Activated naive CD8-positive, alpha-beta T cell treated with anti-CD3 and anti-CD28 coated beads, Interleukin-2, amount 10 ng/mL, durations not matched to agents 7 days and 5 days (primary cell): ENCODE measurements around the gene TSPEAR. TPM values are rescaled to one million over a fixed set of nuclear protein-coding genes. Genes with fewer than 3 reads are reported as not detected.

Experiments
- ATAC-seq: fragments of 150-1000 bp; cut with Tn5 transposase; one replicate; pipeline ENCODE4 v1.10.0; 2021; ENCODE audit warnings: low read depth, moderate library complexity
- POLR2A ChIA-PET: fragments of 350-600 bp; sonication (Branson Sonifier 250); formaldehyde crosslinking; loops from one replicate; lab custom pipeline; 2021; ENCODE audit warnings: antibody characterized with exemption; lab: Charles Lee
- DNase-seq: peaks from one replicate; pipeline ENCODE4 v3.0.0; 2021
- H3K27ac Mint-ChIP-seq: one replicate; pipeline ENCODE4 v1.8.0; 2022; ENCODE audit warnings: mild to moderate bottlenecking, mixed read lengths
- H3K27me3 Mint-ChIP-seq: one replicate; pipeline ENCODE4 v1.8.0; 2022; ENCODE audit warnings: mild to moderate bottlenecking, moderate library complexity, mixed read lengths
- H3K36me3 Mint-ChIP-seq: one replicate; pipeline ENCODE4 v1.8.0; 2021; ENCODE audit warnings: mild to moderate bottlenecking, mixed read lengths
- H3K4me1 Mint-ChIP-seq: one replicate; pipeline ENCODE4 v1.8.0; 2021; ENCODE audit warnings: mixed read lengths
- H3K4me3 Mint-ChIP-seq: one replicate; pipeline ENCODE4 v1.8.0; 2022; ENCODE audit warnings: mild to moderate bottlenecking, moderate library complexity, mixed read lengths
- H3K9me3 Mint-ChIP-seq: one replicate; pipeline ENCODE4 v1.8.0; 2021; ENCODE audit warnings: mixed read lengths
- total RNA-seq, 2 experiments: library from RNA; stranded (reverse); gene quantifications; one replicate each; pipeline ENCODE4 v1.2.3, GENCODE V29; 2021

Gene TSPEAR
- total RNA-seq, 2 experiments from 2014 or later, result not detected

DNA sequence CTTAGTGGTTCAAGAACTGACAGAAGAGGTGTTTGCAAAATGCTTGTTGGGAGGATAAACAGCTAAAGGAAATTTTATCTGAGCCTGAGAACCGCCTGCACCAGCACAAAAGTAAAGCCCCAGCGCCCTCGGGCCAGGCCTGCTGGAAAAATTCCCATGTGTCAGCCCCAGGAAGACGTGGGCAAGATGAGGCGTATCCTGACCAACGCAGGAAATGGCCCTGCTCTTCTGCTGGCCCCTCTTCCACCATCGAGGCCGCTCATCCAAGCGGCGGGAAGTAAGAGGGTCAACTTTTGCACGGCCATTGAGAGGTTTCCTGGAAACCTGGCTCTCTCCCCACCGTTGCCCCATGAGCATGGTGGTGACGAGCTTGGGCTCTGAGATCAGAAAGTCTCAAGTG, 216.4 kb downstream of the TSPEAR start:
- H3K36me3 Mint-ChIP-seq, result peaks cover 9% of the 10 kb centered on the region
- POLR2A ChIA-PET, result interaction anchor here (0.6 kb wide), 1 partner anchor 515 kb away, joined by 4 read pairs; no protein-coding TSS in a partner anchor
- peaks cover 9% of the 10 kb centered on the region for H3K4me1 Mint-ChIP-seq
- no peak for DNase-seq
- no peak for ATAC-seq
- peaks cover 17% of the 10 kb centered on the region for H3K27me3 Mint-ChIP-seq
- H3K9me3 Mint-ChIP-seq, result peaks cover 16% of the 10 kb centered on the region
- H3K4me3 Mint-ChIP-seq, result no peak overlapping the region
- H3K27ac Mint-ChIP-seq, result no peak overlapping the region

DNA sequence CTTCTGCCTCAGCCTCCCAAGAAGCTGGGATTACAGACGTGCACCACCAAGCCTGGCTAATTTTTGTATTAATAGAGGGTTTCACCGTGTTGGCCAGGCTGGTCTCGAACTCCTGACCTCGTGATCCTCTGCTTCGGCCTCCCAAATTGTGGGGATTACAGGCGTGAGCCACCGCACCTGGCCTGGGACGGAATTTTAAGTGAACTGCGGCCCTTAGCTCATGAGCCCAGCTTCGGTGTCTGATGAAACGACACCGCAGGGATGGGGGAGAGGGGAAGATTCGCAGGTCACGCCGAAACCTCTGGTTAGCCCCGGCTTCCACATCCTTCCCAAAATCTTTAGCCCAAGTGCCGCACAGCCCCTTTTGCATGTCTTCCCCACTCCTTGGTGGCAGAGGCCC, 217.0 kb downstream of the TSPEAR start:
- no peak for ATAC-seq
- peaks cover 16% of the 10 kb centered on the region for H3K9me3 Mint-ChIP-seq
- H3K27ac Mint-ChIP-seq, result no peak overlapping the region
- H3K4me3 Mint-ChIP-seq, result no peak overlapping the region
- POLR2A ChIA-PET, result interaction anchor here (0.6 kb wide), 1 partner anchor 515 kb away, joined by 4 read pairs; no protein-coding TSS in a partner anchor
- peaks cover 19% of the 10 kb centered on the region for H3K27me3 Mint-ChIP-seq
- peaks cover 9% of the 10 kb centered on the region for H3K36me3 Mint-ChIP-seq
- no peak for DNase-seq
- H3K4me1 Mint-ChIP-seq, result peaks cover 10% of the 10 kb centered on the region

GRCh38 chr21:44492567-44493385, 218.6 kb downstream of the TSPEAR start:
- Mint-ChIP-seq H3K4me3 (no peak overlapping the region), H3K4me1 (peaks cover 10% of the 10 kb centered on the region), H3K27me3 (peaks cover 18% of the 10 kb centered on the region), H3K9me3 (peaks cover 16% of the 10 kb centered on the region), H3K27ac (no peak overlapping the region), H3K36me3 (peaks cover 9% of the 10 kb centered on the region)
- POLR2A ChIA-PET, result no interaction called here
- DNase-seq (no peak), ATAC-seq (no peak)

DNA sequence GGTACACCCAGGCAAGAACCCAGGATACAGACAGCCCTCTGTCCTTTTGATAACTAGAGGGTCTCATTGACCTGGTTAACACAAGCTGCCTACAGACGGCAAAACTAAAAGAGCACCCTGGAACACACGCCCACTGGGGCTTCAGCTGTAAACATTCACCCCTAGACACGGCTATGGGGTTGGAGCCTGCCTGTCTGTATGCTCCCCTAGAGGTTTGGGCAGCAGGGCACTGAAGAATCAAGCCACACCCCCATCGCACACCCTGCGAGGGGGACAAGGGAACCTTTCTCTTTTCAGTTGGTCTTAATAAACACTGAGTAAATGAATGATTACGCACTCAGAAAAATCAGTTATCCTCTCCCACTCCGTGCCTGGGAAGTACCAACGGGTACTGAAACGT, 220.6 kb downstream of the TSPEAR start:
- POLR2A ChIA-PET, result no interaction called here
- Mint-ChIP-seq H3K4me3 (no peak overlapping the region), H3K4me1 (peaks cover 9% of the 10 kb centered on the region), H3K9me3 (peaks cover 16% of the 10 kb centered on the region), H3K27me3 (peaks cover 10% of the 10 kb centered on the region), H3K36me3 (peaks cover 9% of the 10 kb centered on the region), H3K27ac (no peak overlapping the region)
- ATAC-seq (no peak), DNase-seq (no peak)

DNA sequence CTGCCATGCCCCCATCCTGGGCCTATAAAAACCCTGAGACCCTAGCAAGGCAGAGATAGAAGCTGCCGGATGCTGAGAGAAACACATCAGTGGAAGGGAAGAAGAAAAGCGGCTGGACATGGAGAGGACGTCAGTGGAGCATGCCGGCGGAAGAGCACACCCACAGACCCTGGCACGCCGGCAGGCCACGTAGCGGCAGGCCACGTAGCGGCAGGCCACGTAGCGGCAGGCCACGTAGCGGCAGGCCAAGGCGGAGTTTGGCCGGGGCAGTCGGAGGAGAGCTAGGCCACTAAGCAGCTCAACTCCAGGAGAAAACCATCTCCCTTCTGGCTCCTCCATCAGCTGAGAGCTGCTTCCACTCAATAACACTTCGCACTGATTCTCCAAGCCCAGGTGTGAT, 221.0 kb downstream of the TSPEAR start:
- H3K9me3 Mint-ChIP-seq, result peaks cover 15% of the 10 kb centered on the region
- peaks cover 8% of the 10 kb centered on the region for H3K4me1 Mint-ChIP-seq
- H3K27ac Mint-ChIP-seq, result no peak overlapping the region

GRCh38 chr21:44489962-44490361, 221.4 kb downstream of the TSPEAR start:
- H3K4me1 Mint-ChIP-seq, result peaks cover 8% of the 10 kb centered on the region
- H3K4me3 Mint-ChIP-seq, result no peak overlapping the region
- peaks cover 14% of the 10 kb centered on the region for H3K9me3 Mint-ChIP-seq
- POLR2A ChIA-PET, result no interaction called here
- no peak overlapping the region for H3K27ac Mint-ChIP-seq
- peaks cover 6% of the 10 kb centered on the region for H3K27me3 Mint-ChIP-seq
- ATAC-seq, result no peak
- no peak for DNase-seq
- H3K36me3 Mint-ChIP-seq, result peaks cover 9% of the 10 kb centered on the region

More for the DNA sequence above, 221.0 kb downstream of the TSPEAR start:
- POLR2A ChIA-PET, result no interaction called here
- H3K36me3 Mint-ChIP-seq, result peaks cover 9% of the 10 kb centered on the region
- peaks cover 8% of the 10 kb centered on the region for H3K27me3 Mint-ChIP-seq
- no peak for ATAC-seq
- DNase-seq, result no peak
- H3K4me3 Mint-ChIP-seq, result no peak overlapping the region

- H3K4me3 Mint-ChIP-seq, result no peak overlapping the region
- H3K9me3 Mint-ChIP-seq, result peaks cover 10% of the 10 kb centered on the region
- POLR2A ChIA-PET, result no interaction called here
- no peak overlapping the region for H3K27ac Mint-ChIP-seq
- peaks cover 9% of the 10 kb centered on the region for H3K4me1 Mint-ChIP-seq
- ATAC-seq (no peak), DNase-seq (peak; percentile 62)
- peaks cover 9% of the 10 kb centered on the region for H3K36me3 Mint-ChIP-seq
- peaks cover 6% of the 10 kb centered on the region for H3K27me3 Mint-ChIP-seq
Observed at GRCh38 chr21:44487831-44488230, 223.5 kb downstream of the TSPEAR start.

GRCh38 chr21:44486302-44486701, 225.1 kb downstream of the TSPEAR start:
- ATAC-seq, result no peak
- peaks cover 7% of the 10 kb centered on the region for H3K4me1 Mint-ChIP-seq
- H3K27ac Mint-ChIP-seq, result peak overlapping the region; percentile 56
- no peak overlapping the region for H3K4me3 Mint-ChIP-seq
- peaks cover 6% of the 10 kb centered on the region for H3K27me3 Mint-ChIP-seq
- no peak for DNase-seq
- POLR2A ChIA-PET, result no interaction called here
- H3K9me3 Mint-ChIP-seq, result no peaks in the 10 kb centered on the region
- peaks cover 1% of the 10 kb centered on the region for H3K36me3 Mint-ChIP-seq

DNA sequence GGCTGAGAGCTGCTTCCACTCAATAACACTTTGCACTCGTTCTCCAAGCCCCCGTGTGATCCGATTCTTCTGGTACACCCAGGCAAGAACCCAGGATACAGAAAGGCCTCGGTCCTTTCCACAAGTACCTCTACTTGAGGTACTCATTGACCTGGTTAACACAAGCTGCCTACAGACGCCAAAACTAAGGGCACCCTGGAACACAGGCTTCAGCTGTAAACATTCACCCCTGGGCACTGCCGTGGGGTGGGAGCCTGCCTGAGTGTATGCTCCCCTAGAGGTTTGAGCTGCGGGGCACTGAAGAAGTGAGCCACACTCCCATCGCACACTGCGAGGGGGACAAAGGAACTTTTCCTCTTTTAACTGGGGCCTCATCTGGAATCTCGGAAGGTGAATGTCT, 225.6 kb downstream of the TSPEAR start:
- POLR2A ChIA-PET, result no interaction called here
- ATAC-seq (peak; percentile 41), DNase-seq (no peak)
- Mint-ChIP-seq H3K27me3 (peaks cover 6% of the 10 kb centered on the region), H3K4me3 (peak overlapping the region; percentile 68), H3K9me3 (no peaks in the 10 kb centered on the region), H3K36me3 (no peaks in the 10 kb centered on the region), H3K4me1 (peaks cover 7% of the 10 kb centered on the region), H3K27ac (no peak overlapping the region)

DNA sequence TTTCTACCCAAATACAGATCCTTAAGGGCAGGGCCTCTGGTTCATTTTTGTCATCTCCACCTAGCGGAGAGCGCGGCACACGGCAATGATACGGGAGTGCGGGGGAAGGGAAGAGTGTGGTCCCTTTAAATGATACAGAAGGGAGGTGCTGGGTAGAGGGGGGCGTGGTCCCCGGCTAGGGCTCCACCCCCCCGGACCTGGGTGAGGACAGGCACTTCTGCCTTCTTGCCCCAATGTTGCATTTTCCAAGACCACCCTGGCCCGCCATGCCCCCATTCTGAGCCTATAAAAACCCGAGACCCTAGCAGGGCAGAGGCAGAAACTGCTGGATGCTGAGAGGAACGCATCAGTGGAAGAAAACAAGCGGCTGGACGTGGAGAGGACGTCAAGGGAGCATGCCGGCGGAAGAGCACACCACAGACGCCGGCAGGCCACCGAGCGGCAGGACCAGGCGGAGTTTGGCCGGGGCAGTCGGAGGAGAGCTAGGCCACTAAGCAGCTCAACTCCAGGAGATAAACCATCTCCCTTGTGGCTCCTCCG, 226.0 kb downstream of the TSPEAR start:
- DNase-seq (peak; percentile 57), ATAC-seq (peak; percentile 57)
- H3K27ac Mint-ChIP-seq, result peak overlapping the region; percentile 45
- POLR2A ChIA-PET, result no interaction called here
- H3K4me3 Mint-ChIP-seq, result peak overlapping the region; percentile 68
- peaks cover 6% of the 10 kb centered on the region for H3K27me3 Mint-ChIP-seq
- no peaks in the 10 kb centered on the region for H3K36me3 Mint-ChIP-seq
- peaks cover 7% of the 10 kb centered on the region for H3K4me1 Mint-ChIP-seq
- no peaks in the 10 kb centered on the region for H3K9me3 Mint-ChIP-seq

GRCh38 chr21:44484498-44485253, 226.7 kb downstream of the TSPEAR start:
- peak overlapping the region; percentile 68 for H3K4me3 Mint-ChIP-seq
- H3K36me3 Mint-ChIP-seq, result no peaks in the 10 kb centered on the region
- ATAC-seq (no peak), DNase-seq (no peak)
- no peaks in the 10 kb centered on the region for H3K27me3 Mint-ChIP-seq
- no peaks in the 10 kb centered on the region for H3K9me3 Mint-ChIP-seq
- POLR2A ChIA-PET, result no interaction called here
- peaks cover 5% of the 10 kb centered on the region for H3K4me1 Mint-ChIP-seq
- H3K27ac Mint-ChIP-seq, result peak overlapping the region; percentile 45

GRCh38 chr21:44483288-44484237, 227.8 kb downstream of the TSPEAR start:
- Mint-ChIP-seq H3K27me3 (no peaks in the 10 kb centered on the region), H3K9me3 (no peaks in the 10 kb centered on the region), H3K27ac (no peak overlapping the region), H3K36me3 (no peaks in the 10 kb centered on the region), H3K4me3 (no peak overlapping the region), H3K4me1 (peaks cover 5% of the 10 kb centered on the region)
- no peak for ATAC-seq
- POLR2A ChIA-PET, result no interaction called here
- no peak for DNase-seq
